Cerebellar nuclear complex (tissue), 1 donor: Measurements from ENCODE around the gene CCDC63.

ENCODE experiments used
- DNase-seq, 2 experiments: peaks; one replicate each; lab custom pipeline; 2025; lab: John Stamatoyannopoulos, UW

CCDC63 gene

GRCh38 chr12:110846615-110847566 lies at the start of gene CCDC63:
Gene CCDC63 (plus strand): TSS chr12:110846987. CDS start chr12:110852955, 5,968 bp downstream.
- no peak for DNase-seq

GRCh38 chr12:110798461-110798860 lies 48.3 kb upstream of the CCDC63 start:
- no peak for DNase-seq

GRCh38 chr12:110802489-110802888 lies 44.3 kb upstream of the CCDC63 start:
- no peak for DNase-seq

- no peak for DNase-seq
These were observed 42.4 kb upstream of the CCDC63 start for GRCh38 chr12:110804406-110804805.

- no peak for DNase-seq
These were observed 39.1 kb upstream of the CCDC63 start for GRCh38 chr12:110807640-110808039.

GRCh38 chr12:110809149-110809548 lies 37.6 kb upstream of the CCDC63 start:
- no peak for DNase-seq

GRCh38 chr12:110811972-110812371 lies 34.8 kb upstream of the CCDC63 start:
- no peak for DNase-seq

DNA sequence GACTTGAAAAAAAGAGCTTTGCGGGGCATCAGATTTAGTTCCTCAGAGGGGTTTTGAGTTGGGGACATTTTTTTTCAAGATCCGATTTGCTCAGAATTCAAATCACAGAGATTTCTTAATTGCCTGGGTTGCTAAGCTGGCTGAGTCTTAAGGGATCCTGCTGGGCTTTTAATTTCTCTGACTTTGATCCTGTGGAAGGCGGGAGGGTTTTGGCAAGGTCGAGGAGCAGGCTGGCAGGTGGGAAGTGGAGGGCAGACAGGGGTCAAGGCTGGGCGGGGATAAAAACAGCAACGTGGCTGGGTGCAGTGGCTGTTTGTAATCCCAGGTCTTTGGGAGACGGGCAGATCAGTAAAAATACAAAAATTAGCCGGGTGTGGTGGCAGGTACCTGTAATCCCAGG lies 33.5 kb upstream of the CCDC63 start:
- no peak for DNase-seq

GRCh38 chr12:110813756-110814155 lies 33.0 kb upstream of the CCDC63 start:
- no peak for DNase-seq

DNA sequence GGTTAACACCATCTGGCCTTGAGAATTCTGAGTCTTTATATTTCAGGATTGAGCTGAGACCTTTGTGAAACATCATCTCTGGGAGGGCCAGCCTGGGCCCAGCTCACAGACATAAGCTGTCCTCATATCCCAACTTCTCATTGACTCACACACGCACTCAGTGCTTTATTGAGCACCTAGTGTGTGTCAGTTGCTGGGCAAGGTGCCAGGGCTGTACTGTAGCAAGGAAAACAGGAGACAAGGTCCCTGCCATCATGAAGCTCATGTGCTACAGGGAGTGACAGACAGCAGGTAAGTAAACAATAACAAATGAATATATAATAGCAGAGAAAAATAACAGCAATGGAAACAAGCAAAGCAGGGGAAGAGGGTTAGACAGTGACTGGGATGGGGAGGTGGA lies 30.5 kb upstream of the CCDC63 start:
- DNase-seq = no peak

DNA sequence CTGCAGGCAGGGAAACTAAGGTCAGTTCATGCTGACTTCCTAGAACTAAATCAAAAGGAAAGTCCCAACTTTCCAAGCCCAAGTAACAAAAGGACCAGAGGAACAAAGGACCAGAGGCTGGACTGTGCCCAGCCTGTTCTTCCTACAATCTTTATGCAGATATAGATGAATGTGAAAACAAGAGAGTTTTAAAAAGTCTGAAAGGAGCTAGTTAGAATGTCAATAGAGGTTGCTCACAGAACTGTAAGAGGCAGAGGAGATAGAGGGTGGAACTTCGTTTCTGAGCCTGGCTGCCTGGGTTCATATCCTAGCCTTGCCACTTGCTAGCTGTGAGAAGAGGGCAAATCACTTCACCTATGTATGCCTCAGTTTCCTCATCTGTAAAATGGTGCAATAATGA lies 30.0 kb upstream of the CCDC63 start:
- no peak for DNase-seq

GRCh38 chr12:110818511-110818910 lies 28.3 kb upstream of the CCDC63 start:
- DNase-seq = no peak

DNA sequence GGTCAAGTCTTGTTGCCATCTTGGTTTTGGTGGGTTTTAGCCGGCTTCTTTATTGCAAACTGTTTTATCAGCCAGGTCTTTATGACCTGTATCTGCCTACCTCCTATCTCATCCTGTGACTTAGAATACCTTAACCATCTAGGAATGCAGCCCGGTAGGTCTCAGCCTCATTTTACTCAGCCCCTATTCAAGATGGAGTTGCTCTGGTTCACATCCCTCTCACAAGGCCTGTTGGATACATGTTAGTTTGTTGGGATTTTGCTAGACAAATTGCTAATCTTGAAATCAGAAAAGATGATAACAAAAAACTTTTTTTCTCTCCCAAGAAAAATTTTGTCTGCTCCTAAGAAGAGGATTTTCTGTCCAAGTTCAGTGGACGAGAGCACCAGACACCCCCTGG lies 27.6 kb upstream of the CCDC63 start:
- DNase-seq = no peak

GRCh38 chr12:110819646-110820045 lies 27.1 kb upstream of the CCDC63 start:
- DNase-seq = no peak

GRCh38 chr12:110821917-110822316 lies 24.9 kb upstream of the CCDC63 start:
- DNase-seq = no peak

DNA sequence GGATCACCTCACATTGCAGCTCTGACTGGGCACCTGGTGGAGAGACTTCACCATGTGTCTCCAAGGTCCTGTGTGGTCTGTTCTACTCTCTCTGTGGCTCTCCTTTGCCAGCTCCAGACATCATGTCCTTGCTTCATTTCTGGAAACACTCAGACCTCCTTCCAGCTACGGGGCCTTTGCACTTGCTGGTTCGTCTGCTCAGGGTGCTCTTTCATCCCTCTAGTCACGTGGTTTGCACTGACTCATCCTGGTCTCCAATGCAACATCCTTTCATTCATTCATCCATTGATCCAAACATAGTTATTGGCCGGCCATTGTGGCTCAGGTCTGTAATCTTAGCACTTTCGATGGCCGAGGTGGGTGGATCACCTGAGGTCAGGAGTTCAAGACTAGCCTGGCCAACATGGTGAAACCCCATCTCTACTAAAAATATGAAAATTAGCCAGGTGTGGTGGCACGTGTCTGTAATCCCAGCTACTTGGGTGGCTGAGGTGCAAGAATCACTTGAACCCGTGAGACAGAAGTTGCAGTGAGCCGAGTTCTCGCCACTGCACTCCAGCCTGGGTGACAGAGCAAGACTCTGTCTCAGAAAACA lies 23.9 kb upstream of the CCDC63 start:
- DNase-seq = no peak

- no peak for DNase-seq
These were observed 22.4 kb upstream of the CCDC63 start for GRCh38 chr12:110824342-110824741.

GRCh38 chr12:110825530-110825929 lies 21.3 kb upstream of the CCDC63 start:
- DNase-seq = no peak

DNA sequence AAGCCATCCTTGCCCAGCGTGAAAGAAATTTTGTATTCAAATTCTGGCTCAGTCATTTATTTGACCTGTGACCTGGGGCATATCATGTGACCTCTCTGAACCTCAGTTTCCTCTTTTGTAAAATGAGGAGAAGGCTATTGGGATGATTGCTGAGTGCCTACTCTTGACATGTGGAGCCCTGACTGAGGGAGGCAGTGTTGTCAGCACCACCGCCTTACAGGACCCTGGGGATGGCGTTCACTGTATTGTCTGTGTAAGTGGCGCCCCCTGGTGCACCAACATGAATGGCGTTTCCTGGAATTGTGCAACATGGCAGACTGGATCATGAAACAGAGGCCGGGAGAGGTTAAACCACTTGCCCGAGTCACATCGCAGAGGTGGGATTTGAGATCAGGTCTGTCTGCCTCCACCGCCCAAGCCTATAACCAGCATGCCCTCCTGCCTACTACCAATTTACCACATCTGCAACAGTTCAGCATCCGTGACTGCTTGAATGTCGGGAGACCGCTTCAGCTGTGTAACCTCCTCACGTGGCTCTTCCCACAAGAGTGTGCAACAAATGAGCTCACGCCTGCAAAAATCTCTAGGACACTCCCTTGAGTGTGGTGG lies 20.1 kb upstream of the CCDC63 start:
- no peak for DNase-seq

DNA sequence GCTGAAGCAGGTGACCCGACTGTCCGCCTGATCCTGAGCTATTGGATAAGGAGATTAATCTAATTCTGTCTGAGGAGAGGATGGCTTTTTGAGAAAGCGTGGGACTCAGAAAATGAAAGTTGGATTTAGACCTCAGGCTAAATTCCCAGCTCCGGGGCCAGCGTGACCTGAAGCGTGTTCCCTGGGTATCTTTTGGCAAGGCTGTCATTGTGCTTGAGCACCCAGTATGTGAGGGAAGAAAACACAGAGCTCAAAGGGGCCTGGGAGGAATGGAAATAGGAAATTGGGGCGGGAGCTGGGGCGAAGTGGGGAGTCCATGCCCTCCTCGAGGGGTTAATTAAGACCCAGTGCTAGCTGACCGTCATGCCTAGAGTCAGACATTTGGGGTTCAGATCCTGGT lies 17.5 kb upstream of the CCDC63 start:
- DNase-seq = no peak

DNA sequence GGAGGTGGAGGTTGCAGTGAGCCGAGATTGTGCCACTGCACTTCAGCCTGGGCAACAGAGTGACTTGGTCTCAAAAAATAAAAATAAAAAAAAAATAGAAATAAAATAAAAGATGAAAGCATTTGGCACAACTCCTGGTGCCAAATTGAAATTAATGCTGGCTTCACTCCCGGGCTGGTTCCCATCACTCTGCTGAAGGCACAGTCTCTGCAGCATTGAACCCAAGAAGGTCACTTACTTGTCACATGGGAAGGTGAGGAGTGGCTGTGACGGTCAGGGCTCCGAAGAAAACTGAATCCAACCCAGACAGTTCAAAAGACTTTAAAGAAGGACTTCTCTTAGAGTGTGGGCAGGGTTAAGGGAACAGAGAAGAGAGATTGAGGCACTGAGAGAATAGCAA lies 10.5 kb upstream of the CCDC63 start:
- no peak for DNase-seq

DNA sequence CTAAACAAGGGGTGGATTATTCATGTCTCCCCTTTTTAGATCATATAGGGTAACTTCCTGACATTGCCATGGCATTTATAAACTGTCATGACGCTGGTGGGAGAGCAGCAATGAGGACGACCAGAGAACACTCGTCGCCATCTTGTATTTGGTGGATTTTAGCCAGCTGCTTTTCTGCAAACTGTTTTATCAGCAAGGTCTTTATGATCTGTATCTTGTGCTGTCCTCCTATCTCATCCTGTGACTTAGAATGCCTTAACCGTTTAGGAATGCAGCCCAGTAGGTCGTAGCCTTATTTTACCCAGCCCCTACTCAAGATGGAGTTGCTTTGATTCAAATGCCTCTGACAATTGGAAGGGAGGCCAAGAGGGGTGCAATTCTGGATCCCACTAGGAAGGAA lies 5.8 kb upstream of the CCDC63 start:
- DNase-seq = no peak

DNA sequence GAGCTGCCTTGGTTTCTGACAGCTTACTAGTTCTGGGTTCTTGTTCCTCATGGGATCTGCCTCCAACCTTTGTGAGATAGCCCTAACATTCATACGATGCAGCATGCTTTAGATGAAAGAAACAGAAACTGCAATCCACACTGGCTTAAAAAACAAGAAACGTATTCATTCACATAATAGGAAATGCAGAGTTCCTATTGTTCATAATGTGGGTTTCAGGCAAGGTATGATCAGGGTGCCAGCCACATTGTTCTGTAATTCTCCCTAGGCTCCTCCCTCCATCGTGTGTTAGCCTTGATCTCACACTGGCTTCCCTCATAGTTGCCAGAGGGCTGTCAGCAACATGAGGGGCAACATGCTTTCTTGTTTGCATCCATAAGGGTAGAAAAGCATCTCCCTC lies 2.7 kb upstream of the CCDC63 start:
- DNase-seq = no peak
